ENCODE results near the gene DEF6. TPM values are rescaled to one million over a fixed set of nuclear protein-coding genes. Genes with fewer than 3 reads are reported as not detected.

DEF6 gene
- total and polyA plus RNA-seq, 2 of the 13 experiments (the other 11 are each of a cell fraction or from before 2014, with no cell fraction given), result 5.2 to 10.0 TPM

GRCh38 chr6:35259194-35259947 is 38.2 kb upstream of the DEF6 start, which contains the start of gene ZNF76 (continued):
- TF ChIP-seq HCFC1 (IDR thresholded peaks at IDR 0.05; ENCODE audit: low read depth, low read length) (peak; percentile 74), AGO2 (optimal IDR thresholded peaks at IDR 0.05; ENCODE audit: low read depth, low read length) (peak; percentile 86), HNRNPH1 (optimal IDR thresholded peaks at IDR 0.05; ENCODE audit: low read depth, low read length) (no peak), ZNF710 (CRISPR knock-in tag; IDR thresholded peaks at IDR 0.05; ENCODE audit: borderline replicate concordance) (no peak; the same call in 1 of the 2 replicates), ZFAT (CRISPR knock-in tag; conservative IDR thresholded peaks at IDR 0.05) (0 out of 2 replicates have a peak, but pooled peaks have one; percentile 19), ZNF225 (CRISPR knock-in tag; IDR thresholded peaks at IDR 0.05) (peak; percentile 88), ZNF326 (CRISPR knock-in tag; IDR thresholded peaks at IDR 0.05; ENCODE audit: borderline replicate concordance) (peak; percentile 56; the same call in 1 of the 2 replicates), ISL2 (CRISPR knock-in tag; IDR thresholded peaks at IDR 0.05) (peak; percentile 92), HOXA3 (CRISPR knock-in tag; IDR thresholded peaks at IDR 0.05) (peak; percentile 99), ZFY (CRISPR knock-in tag; IDR thresholded peaks at IDR 0.05) (peak; percentile 99), XRCC5 (optimal IDR thresholded peaks at IDR 0.05; ENCODE audit: low read length) (peak; percentile 100), ZBTB21 (CRISPR knock-in tag; IDR thresholded peaks at IDR 0.05) (peak; percentile 97), ZNF792 (CRISPR knock-in tag; IDR thresholded peaks at IDR 0.05) (peak; percentile 74; the same call in 1 of the 2 replicates), BRCA1 (CRISPR knock-in tag; IDR thresholded peaks at IDR 0.05) (peak; percentile 68; the same call in 1 of the 2 replicates), GATAD1 (CRISPR knock-in tag; IDR thresholded peaks at IDR 0.05) (peak; percentile 89), ZBTB40 (IDR thresholded peaks at IDR 0.05) (no peak), ZBTB40 (CRISPR knock-in tag; IDR thresholded peaks at IDR 0.05) (peak; percentile 84), ZNF263 (CRISPR knock-in tag; IDR thresholded peaks at IDR 0.05) (peak; percentile 50)
- TF ChIP-seq, protein P1, sequence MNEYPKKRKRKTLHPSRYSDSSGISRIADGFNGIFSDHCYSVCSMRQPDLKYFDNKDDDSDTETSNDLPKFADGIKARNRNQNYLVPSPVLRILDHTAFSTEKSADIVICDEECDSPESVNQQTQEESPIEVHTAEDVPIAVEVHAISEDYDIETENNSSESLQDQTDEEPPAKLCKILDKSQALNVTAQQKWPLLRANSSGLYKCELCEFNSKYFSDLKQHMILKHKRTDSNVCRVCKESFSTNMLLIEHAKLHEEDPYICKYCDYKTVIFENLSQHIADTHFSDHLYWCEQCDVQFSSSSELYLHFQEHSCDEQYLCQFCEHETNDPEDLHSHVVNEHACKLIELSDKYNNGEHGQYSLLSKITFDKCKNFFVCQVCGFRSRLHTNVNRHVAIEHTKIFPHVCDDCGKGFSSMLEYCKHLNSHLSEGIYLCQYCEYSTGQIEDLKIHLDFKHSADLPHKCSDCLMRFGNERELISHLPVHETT (CRISPR knock-in tag; conservative IDR thresholded peaks at IDR 0.05), result peak; percentile 98

Measured in HepG2 (cell line).